Keratinocyte (primary cell): ENCODE data around the gene GRHL3.

Experiments used
- EZH2 ChIP-seq: IDR thresholded peaks from one replicate; pipeline ENCODE4 v1.6.1; 2012; ENCODE audit warnings: inconsistent platforms, mild to moderate bottlenecking, low read length, moderate library complexity
- TF ChIP-seq, protein P1 (sequence below), 3 experiments: IDR thresholded peaks in 1 of 3; conservative IDR thresholded peaks in 1 of 3; optimal IDR thresholded peaks in 1 of 3; 2 replicates in 2 of 3; 3 replicates in 1 of 3; pipeline versions ENCODE3 to v1.5.1; 2011; ENCODE audit warnings: low read length in 3 of 3, mild to moderate bottlenecking in 3 of 3, moderate library complexity in 2 of 3, control low read depth in 1 of 3, inconsistent platforms in 1 of 3; ENCODE audit not compliant: insufficient read depth in 2 of 3; ENCODE audit errors: extremely low read depth in 1 of 3

DNA sequence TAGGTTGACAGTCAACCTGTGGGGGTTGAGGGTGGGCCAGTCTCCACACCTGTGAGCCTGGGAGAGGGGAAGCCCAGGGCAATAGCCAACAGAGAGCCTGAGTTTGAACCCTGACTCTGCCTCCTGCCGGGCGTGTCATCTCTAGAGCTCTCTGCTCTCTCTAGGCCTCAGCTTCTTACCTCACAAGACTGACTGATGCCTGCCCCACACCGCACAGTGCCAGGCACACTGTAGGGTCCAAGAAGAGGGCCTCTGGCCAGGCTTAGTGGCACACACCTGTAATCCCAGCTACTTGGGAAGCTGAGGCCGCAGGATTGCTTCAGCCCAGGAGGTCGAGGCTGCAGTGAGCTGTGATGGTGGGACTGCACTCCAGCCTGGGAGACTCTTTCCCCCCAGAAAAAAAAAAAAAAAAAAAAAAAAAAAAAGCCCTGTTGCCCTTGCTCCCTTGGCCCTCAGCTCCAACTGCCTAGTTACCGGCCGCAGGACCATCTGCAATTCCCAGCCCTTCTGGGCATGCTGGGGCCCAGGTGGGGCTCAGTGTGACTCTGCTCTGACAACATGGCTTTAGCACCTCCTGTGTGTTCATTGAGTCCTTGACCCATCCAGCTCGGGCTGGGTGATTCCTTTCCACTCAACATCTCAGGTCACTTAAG, 25.1 kb downstream of the GRHL3 start:
- TF ChIP-seq, protein P1, sequence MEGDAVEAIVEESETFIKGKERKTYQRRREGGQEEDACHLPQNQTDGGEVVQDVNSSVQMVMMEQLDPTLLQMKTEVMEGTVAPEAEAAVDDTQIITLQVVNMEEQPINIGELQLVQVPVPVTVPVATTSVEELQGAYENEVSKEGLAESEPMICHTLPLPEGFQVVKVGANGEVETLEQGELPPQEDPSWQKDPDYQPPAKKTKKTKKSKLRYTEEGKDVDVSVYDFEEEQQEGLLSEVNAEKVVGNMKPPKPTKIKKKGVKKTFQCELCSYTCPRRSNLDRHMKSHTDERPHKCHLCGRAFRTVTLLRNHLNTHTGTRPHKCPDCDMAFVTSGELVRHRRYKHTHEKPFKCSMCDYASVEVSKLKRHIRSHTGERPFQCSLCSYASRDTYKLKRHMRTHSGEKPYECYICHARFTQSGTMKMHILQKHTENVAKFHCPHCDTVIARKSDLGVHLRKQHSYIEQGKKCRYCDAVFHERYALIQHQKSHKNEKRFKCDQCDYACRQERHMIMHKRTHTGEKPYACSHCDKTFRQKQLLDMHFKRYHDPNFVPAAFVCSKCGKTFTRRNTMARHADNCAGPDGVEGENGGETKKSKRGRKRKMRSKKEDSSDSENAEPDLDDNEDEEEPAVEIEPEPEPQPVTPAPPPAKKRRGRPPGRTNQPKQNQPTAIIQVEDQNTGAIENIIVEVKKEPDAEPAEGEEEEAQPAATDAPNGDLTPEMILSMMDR (optimal IDR thresholded peaks at IDR 0.05 in 1 of 3, IDR thresholded peaks at IDR 0.05 in 1 of 3, conservative IDR thresholded peaks at IDR 0.05 in 1 of 3; ENCODE audit: extremely low read depth in 1 of 3, insufficient read depth in 2 of 3, low read length in 3 of 3): no peak
- no peak for TF ChIP-seq EZH2
